Nasal cavity respiratory epithelium epithelial cell of viscerocranial mucosa (primary cell): ENCODE results near the gene MALRD1. TPM values are rescaled to one million over a fixed set of nuclear protein-coding genes. Genes with fewer than 3 reads are reported as not detected.

ENCODE experiments used
- total RNA-seq: library from RNA; depleted of rRNA; stranded (reverse); fragments of >200 nt; gene quantifications from 2 replicates; pipeline ENCODE4 v1.2.3, GENCODE V29; 2014

Gene MALRD1
- total RNA-seq, result not detected in 2 replicates

DNA sequence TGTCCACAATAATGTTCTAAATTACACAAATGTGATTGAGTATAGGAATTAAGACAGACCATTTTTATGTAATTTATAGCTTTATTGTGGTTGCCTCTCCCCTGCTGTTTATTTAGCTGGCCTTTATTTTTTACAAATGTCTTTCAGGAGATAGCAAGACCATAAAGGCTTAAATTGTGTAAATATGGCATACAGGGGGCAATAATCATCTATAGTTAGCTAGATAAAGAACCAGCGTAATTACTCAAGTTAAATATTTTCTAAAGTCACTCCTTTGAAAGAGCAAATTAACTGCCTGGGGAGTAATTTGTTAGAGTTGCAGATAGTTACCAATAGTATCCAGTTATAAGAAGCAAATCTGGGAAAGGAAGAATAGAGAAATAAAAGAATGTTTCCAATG is at the start of gene MALRD1:
Gene MALRD1 (plus strand): TSS at position 313 of the 400 bp plus-strand sequence. CDS start 138 bp downstream, outside the sequence.

